SK-N-SH (cell line): ENCODE measurements around the gene COL4A6. TPM values are rescaled to one million over a fixed set of nuclear protein-coding genes. Genes with fewer than 3 reads are reported as not detected.

Source experiments
- CTCF ChIA-PET: fragments of 300-600, 350-600 bp; formaldehyde crosslinking; extraction: SDS; loops from one replicate; lab custom pipeline; 2021; lab: Yijun Ruan, JAX
- POLR2A ChIA-PET: fragments of 350-600 bp; sonication (Branson Sonifier 250); formaldehyde crosslinking; extraction: SDS; loops from one replicate; lab custom pipeline; 2020; ENCODE audit warnings: antibody characterized with exemption, inconsistent platforms; lab: Yijun Ruan, JAX
- DNase-seq: peaks from one replicate; pipeline ENCODE4 v3.0.0; 2012
- H2AFZ ChIP-seq: fragments of 200-600 bp; sonication (generic); 2 replicates; pipeline ENCODE4 v1.8.1; 2016; ENCODE audit warnings: antibody characterized with exemption, mild to moderate bottlenecking, low read depth
- H3F3A ChIP-seq: fragments of 200-600 bp; sonication (generic); replicated peaks from 2 replicates; pipeline ENCODE3; 2016; ENCODE audit warnings: antibody characterized with exemption, mild to moderate bottlenecking; ENCODE audit not compliant: insufficient read depth
- H3K27ac ChIP-seq, 2 experiments: fragments of 200-500 bp in 1 of 2; fragments of 200-600 bp in 1 of 2; sonication (Bioruptor generic) in 1 of 2; sonication (generic), shearing (Covaris generic) in 1 of 2; 2 replicates each; pipeline versions ENCODE4 v1.5.1 to v1.6.1; 2014 to 2016; ENCODE audit warnings: low read depth in 2 of 2, inconsistent platforms in 1 of 2, low read length in 1 of 2, mild to moderate bottlenecking in 1 of 2, mixed read lengths in 1 of 2
- H3K27me3 ChIP-seq: fragments of 200-600 bp; sonication (generic), shearing (Covaris generic); 2 replicates; pipeline ENCODE4 v1.6.1; 2016; ENCODE audit warnings: mixed run types; ENCODE audit not compliant: insufficient read depth
- H3K36me3 ChIP-seq, 2 experiments: fragments of 200-500 bp in 1 of 2; fragments of 200-600 bp in 1 of 2; sonication (Bioruptor generic) in 1 of 2; sonication (generic) in 1 of 2; replicated peaks in 1 of 2; 2 replicates each; pipeline versions ENCODE3 to v1.5.1; 2014 to 2016; ENCODE audit warnings: low read length in 1 of 2, mild to moderate bottlenecking in 1 of 2; ENCODE audit not compliant: insufficient read depth in 2 of 2, control insufficient read depth in 1 of 2
- H3K4me1 ChIP-seq, 2 experiments: fragments of 200-500 bp in 1 of 2; fragments of 200-600 bp in 1 of 2; sonication (Bioruptor generic) in 1 of 2; sonication (generic), shearing (Covaris generic) in 1 of 2; 2 replicates each; pipeline versions ENCODE4 v1.5.1 to v1.6.1; 2014 to 2016; ENCODE audit warnings: low read depth in 1 of 2, low read length in 1 of 2, mixed run types in 1 of 2; ENCODE audit not compliant: insufficient read depth in 2 of 2, control insufficient read depth in 1 of 2
- H3K4me2 ChIP-seq: fragments of 200-600 bp; sonication (generic), shearing (Covaris generic); 2 replicates; pipeline ENCODE4 v1.6.1; 2017; ENCODE audit warnings: mixed run types
- H3K4me3 ChIP-seq, 2 experiments: fragments of 200-500 bp in 1 of 2; fragments of 200-600 bp in 1 of 2; sonication (Bioruptor generic) in 1 of 2; sonication (generic), shearing (Covaris generic) in 1 of 2; 2 replicates each; pipeline versions ENCODE4 v1.5.1 to v1.8.1; 2014 to 2016; ENCODE audit warnings: low read depth in 2 of 2, inconsistent platforms in 1 of 2, low read length in 1 of 2, mild to moderate bottlenecking in 1 of 2, mixed read lengths in 1 of 2, moderate library complexity in 1 of 2
- H3K79me2 ChIP-seq: fragments of 200-600 bp; sonication (generic); 2 replicates; pipeline ENCODE4 v1.8.1; 2017; ENCODE audit warnings: mild to moderate bottlenecking; ENCODE audit not compliant: insufficient read depth
- H3K9ac ChIP-seq: fragments of 200-600 bp; sonication (generic); 2 replicates; pipeline ENCODE4 v1.6.1; 2017; ENCODE audit warnings: mixed run types
- H3K9me2 ChIP-seq: fragments of 200-600 bp; sonication (generic); 2 replicates; pipeline ENCODE4 v1.6.1; 2017; ENCODE audit warnings: mixed run types
- H3K9me3 ChIP-seq: fragments of 200-600 bp; sonication (generic); 2 replicates; pipeline ENCODE4 v1.6.1; 2017; ENCODE audit warnings: mixed run types, mild to moderate bottlenecking, moderate library complexity
- H4K20me1 ChIP-seq: fragments of 200-600 bp; sonication (generic); 2 replicates; pipeline ENCODE4 v1.6.1; 2017; ENCODE audit warnings: mild to moderate bottlenecking, mixed run types; ENCODE audit not compliant: insufficient read depth
- CHD2 ChIP-seq: fragments of 150-350 bp; IDR thresholded peaks from 2 replicates; pipeline ENCODE4 v1.6.1; 2018; ENCODE audit warnings: low read length; ENCODE audit not compliant: partially characterized antibody
- EP300 ChIP-seq, 2 experiments: IDR thresholded peaks; 2 replicates each; pipeline versions ENCODE4 v1.4.0 to v1.6.1; 2012; ENCODE audit warnings: borderline replicate concordance in 1 of 2, low read depth in 1 of 2, low read length in 1 of 2
- EZH2phosphoT487 ChIP-seq: fragments of 200-600 bp; sonication (generic); IDR thresholded peaks from 2 replicates; pipeline ENCODE4 v1.6.1; 2017; ENCODE audit warnings: low read depth, mixed run types, mild to moderate bottlenecking, antibody characterized with exemption, moderate library complexity, borderline replicate concordance
- FOXM1 ChIP-seq: IDR thresholded peaks from 2 replicates; pipeline ENCODE4 v1.4.0; 2012; ENCODE audit warnings: low read depth, mild to moderate bottlenecking
- GABPA ChIP-seq: IDR thresholded peaks from 2 replicates; pipeline ENCODE4 v1.4.0; 2012; ENCODE audit warnings: low read depth, mild to moderate bottlenecking
- GATA2 ChIP-seq: sonication (generic); formaldehyde crosslinking; IDR thresholded peaks from 2 replicates; pipeline ENCODE4 v1.5.0; 2020; ENCODE audit warnings: mild to moderate bottlenecking, missing genetic modification reagents
- MEF2A ChIP-seq: IDR thresholded peaks from 2 replicates; pipeline ENCODE4 v1.4.0; 2012; ENCODE audit warnings: low read depth, borderline replicate concordance
- MXI1 ChIP-seq: IDR thresholded peaks from 2 replicates; pipeline ENCODE4 v1.6.1; 2012; ENCODE audit warnings: mild to moderate bottlenecking, low read depth, low read length, improper control_type of control experiment
- NFIC ChIP-seq: IDR thresholded peaks from 2 replicates; pipeline ENCODE4 v1.4.0; 2012; ENCODE audit warnings: borderline replicate concordance
- NRF1 ChIP-seq: IDR thresholded peaks from 2 replicates; pipeline ENCODE4 v1.6.1; 2012; ENCODE audit warnings: low read depth, mild to moderate bottlenecking, low read length
- PBX3 ChIP-seq: IDR thresholded peaks from 2 replicates; pipeline ENCODE4; 2012
- RAD21 ChIP-seq: IDR thresholded peaks from 2 replicates; pipeline ENCODE4 v1.6.1; 2012; ENCODE audit warnings: mild to moderate bottlenecking, low read length
- REST ChIP-seq: IDR thresholded peaks from 2 replicates; pipeline ENCODE4 v1.6.1; 2012; ENCODE audit warnings: mild to moderate bottlenecking, low read depth, low read length, moderate library complexity
- RFX5 ChIP-seq: IDR thresholded peaks from 2 replicates; pipeline ENCODE4 v1.6.1; 2012; ENCODE audit warnings: mild to moderate bottlenecking, improper control_type of control experiment, low read length
- SIN3A ChIP-seq: IDR thresholded peaks from 2 replicates; pipeline ENCODE4 v1.6.1; 2012; ENCODE audit warnings: low read depth, mild to moderate bottlenecking, low read length, moderate library complexity, borderline replicate concordance
- SMC3 ChIP-seq: IDR thresholded peaks from 2 replicates; pipeline ENCODE4 v1.6.1; 2012; ENCODE audit warnings: low read depth, low read length, improper control_type of control experiment
- TAF1 ChIP-seq: IDR thresholded peaks from 2 replicates; pipeline ENCODE4 v1.6.1; 2012; ENCODE audit warnings: low read depth, mild to moderate bottlenecking, low read length, moderate library complexity, borderline replicate concordance
- TEAD4 ChIP-seq: IDR thresholded peaks from 2 replicates; pipeline ENCODE4 v1.4.0; 2012; ENCODE audit warnings: mild to moderate bottlenecking, borderline replicate concordance; ENCODE audit not compliant: insufficient read depth
- USF1 ChIP-seq: IDR thresholded peaks from 2 replicates; pipeline ENCODE4 v1.4.0; 2012; ENCODE audit warnings: low read depth, borderline replicate concordance
- ZBTB33 ChIP-seq: IDR thresholded peaks from 2 replicates; pipeline ENCODE4 v1.4.0; 2012; ENCODE audit warnings: low read depth, borderline replicate concordance
- WGBS: methylation state at CpG from one replicate; pipeline ENCODE4 v1.1.6; 2017; ENCODE audit warnings: low lambda C conversion rate; 5-methylcytosine and 5-hydroxymethylcytosine counted together
- polyA plus RNA-seq, 3 experiments: library from polyadenylated mRNA; depleted of rRNA; stranded (reverse); fragments of >200 nt; gene quantifications; 2 replicates each; pipeline ENCODE4 v1.2.3, GENCODE V29; 2012

COL4A6 gene
- polyA plus RNA-seq, 1 of the 3 experiments (the other 2 are of a cell fraction) = not detected

- H3K79me2 ChIP-seq = no peaks in the 10 kb centered on the region
- CTCF ChIA-PET = no interaction called here
- H3K9me2 ChIP-seq = no peaks in the 10 kb centered on the region
- 0 out of 2 replicates have a peak, but pooled peaks cover 5% of the 10 kb centered on the region for H4K20me1 ChIP-seq
- TF ChIP-seq PBX3 (no peak), EZH2phosphoT487 (no peak), EP300 (IDR thresholded peaks at IDR 0.05; ENCODE audit: borderline replicate concordance in 1 of 2, low read depth in 1 of 2, low read length in 1 of 2) (no peak), TAF1 (no peak), MEF2A (no peak), GATA2 (CRISPR knock-in tag) (no peak), ZBTB33 (no peak), MXI1 (no peak), NRF1 (no peak), FOXM1 (no peak), TEAD4 (no peak), REST (no peak), GABPA (no peak), RAD21 (no peak), CHD2 (no peak), SIN3A (no peak), SMC3 (no peak), USF1 (no peak), RFX5 (no peak), NFIC (no peak)
- no peak overlapping the region for H3K27ac ChIP-seq
- H3K4me1 ChIP-seq = no peaks in the 10 kb centered on the region
- no peak for DNase-seq
- H3K36me3 ChIP-seq = no peaks in the 10 kb centered on the region
- H3K9me3 ChIP-seq = no peaks in the 10 kb centered on the region
- no peak overlapping the region for H3K9ac ChIP-seq
- H3F3A ChIP-seq = no peaks in the 10 kb centered on the region
- WGBS = 2% methylated on average over 4 of the region's 4 CpGs
- POLR2A ChIA-PET = no interaction called here
- no peak overlapping the region for H2AFZ ChIP-seq
- no peak overlapping the region for H3K4me2 ChIP-seq
- H3K27me3 ChIP-seq = peaks cover 36% of the 10 kb centered on the region
- H3K4me3 ChIP-seq = no peak overlapping the region
Measured at GRCh38 chrX:108309144-108309543, 129.1 kb downstream of the COL4A6 start.
